RWPE2 (cell line): ENCODE measurements around the gene RFX7.

Experiments used
- ATAC-seq: fragments of 200-7000 bp; cut with Tn5 transposase; 3 replicates; pipeline ENCODE4 v1.9.1; 2021; ENCODE audit warnings: low read depth
- DNase-seq: peaks from one replicate; pipeline ENCODE4 v3.0.0-alpha.2; 2020; ENCODE audit warnings: low spot score
- H3K27ac ChIP-seq: fragments of 450-650 bp; 2 replicates; pipeline ENCODE4 v1.5.1; 2017; ENCODE audit warnings: mild to moderate bottlenecking; ENCODE audit not compliant: poor library complexity, severe bottlenecking
- H3K27me3 ChIP-seq: fragments of 250-450 bp; sonication (Bioruptor Pico); 2 replicates; pipeline ENCODE4 v1.5.1; 2021; ENCODE audit warnings: mild to moderate bottlenecking, moderate library complexity; ENCODE audit not compliant: insufficient read depth, poor library complexity, severe bottlenecking
- H3K36me3 ChIP-seq: fragments of 250-450 bp; sonication (Bioruptor Pico); 2 replicates; pipeline ENCODE4 v1.5.1; 2020; ENCODE audit warnings: low read depth, mild to moderate bottlenecking, moderate library complexity
- H3K4me1 ChIP-seq: fragments of 250-450 bp; sonication (Bioruptor Pico); 2 replicates; pipeline ENCODE4 v1.5.1; 2021; ENCODE audit warnings: mild to moderate bottlenecking, moderate library complexity; ENCODE audit not compliant: insufficient read depth, poor library complexity, severe bottlenecking
- H3K4me3 ChIP-seq: fragments of 250-450 bp; sonication (Bioruptor Pico); 2 replicates; pipeline ENCODE4 v1.5.1; 2021; ENCODE audit warnings: mild to moderate bottlenecking, moderate library complexity; ENCODE audit not compliant: severe bottlenecking
- H3K9me3 ChIP-seq: fragments of 250-450 bp; sonication (Bioruptor Pico); 2 replicates; pipeline ENCODE4 v1.5.1; 2021; ENCODE audit warnings: mild to moderate bottlenecking, moderate library complexity; ENCODE audit not compliant: severe bottlenecking
- TF ChIP-seq, protein P1 (sequence below): fragments of 450-650 bp; IDR thresholded peaks from one replicate; pipeline ENCODE4 v1.5.1; 2017; ENCODE audit warnings: mild to moderate bottlenecking, moderate library complexity; ENCODE audit not compliant: poor library complexity, severe bottlenecking

The RFX7 gene

DNA sequence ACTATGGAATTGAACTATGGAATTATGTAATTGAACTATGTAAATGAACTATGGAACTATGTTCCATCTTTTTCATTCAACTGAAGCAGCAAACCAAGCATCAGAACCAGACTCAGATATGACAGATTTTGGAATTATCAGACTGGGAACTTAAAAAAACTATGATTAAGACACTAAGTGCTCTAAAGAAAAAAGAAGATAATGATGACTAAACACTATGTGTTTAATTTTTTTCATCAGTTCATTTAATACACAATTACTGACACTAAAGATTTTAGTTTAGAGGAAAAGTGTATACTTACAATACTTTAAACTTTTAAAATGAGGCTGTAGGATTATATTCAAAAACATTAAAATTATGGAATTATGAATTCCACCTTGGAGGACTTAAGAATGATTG is 15.3 kb downstream of the RFX7 start:
- peaks cover 13% of the 10 kb centered on the region for H3K9me3 ChIP-seq
- DNase-seq (no peak), ATAC-seq (no peak)
- TF ChIP-seq, protein P1, sequence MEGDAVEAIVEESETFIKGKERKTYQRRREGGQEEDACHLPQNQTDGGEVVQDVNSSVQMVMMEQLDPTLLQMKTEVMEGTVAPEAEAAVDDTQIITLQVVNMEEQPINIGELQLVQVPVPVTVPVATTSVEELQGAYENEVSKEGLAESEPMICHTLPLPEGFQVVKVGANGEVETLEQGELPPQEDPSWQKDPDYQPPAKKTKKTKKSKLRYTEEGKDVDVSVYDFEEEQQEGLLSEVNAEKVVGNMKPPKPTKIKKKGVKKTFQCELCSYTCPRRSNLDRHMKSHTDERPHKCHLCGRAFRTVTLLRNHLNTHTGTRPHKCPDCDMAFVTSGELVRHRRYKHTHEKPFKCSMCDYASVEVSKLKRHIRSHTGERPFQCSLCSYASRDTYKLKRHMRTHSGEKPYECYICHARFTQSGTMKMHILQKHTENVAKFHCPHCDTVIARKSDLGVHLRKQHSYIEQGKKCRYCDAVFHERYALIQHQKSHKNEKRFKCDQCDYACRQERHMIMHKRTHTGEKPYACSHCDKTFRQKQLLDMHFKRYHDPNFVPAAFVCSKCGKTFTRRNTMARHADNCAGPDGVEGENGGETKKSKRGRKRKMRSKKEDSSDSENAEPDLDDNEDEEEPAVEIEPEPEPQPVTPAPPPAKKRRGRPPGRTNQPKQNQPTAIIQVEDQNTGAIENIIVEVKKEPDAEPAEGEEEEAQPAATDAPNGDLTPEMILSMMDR, result no peak
- H3K4me3 ChIP-seq, result no peak overlapping the region
- H3K27me3 ChIP-seq, result no peaks in the 10 kb centered on the region
- H3K27ac ChIP-seq, result no peak overlapping the region
- H3K36me3 ChIP-seq, result peaks cover 83% of the 10 kb centered on the region
- H3K4me1 ChIP-seq, result no peaks in the 10 kb centered on the region

DNA sequence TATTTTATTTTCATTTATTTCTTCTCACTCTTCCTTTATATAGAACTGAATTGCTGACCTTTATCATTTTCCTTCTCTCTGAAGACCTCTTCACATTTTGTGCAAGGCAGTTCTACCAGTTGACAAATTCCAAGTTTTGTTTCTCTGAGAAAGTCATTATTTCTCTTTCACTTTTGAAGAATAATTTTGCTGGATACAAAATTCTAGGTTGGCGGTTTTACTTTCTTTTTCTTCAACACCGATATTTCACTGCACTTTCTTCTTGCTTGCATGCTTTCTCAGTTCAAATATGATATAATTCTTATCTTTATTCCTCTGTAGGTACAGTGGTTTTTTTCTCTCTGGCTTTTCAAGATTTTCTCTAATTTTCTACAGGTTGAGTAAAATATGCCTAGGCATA is 15.9 kb downstream of the RFX7 start:
- Histone ChIP-seq H3K27ac (no peak overlapping the region), H3K4me1 (no peaks in the 10 kb centered on the region), H3K9me3 (peaks cover 16% of the 10 kb centered on the region), H3K27me3 (no peaks in the 10 kb centered on the region), H3K4me3 (no peak overlapping the region), H3K36me3 (peaks cover 83% of the 10 kb centered on the region)
- ATAC-seq (no peak), DNase-seq (no peak)
- TF ChIP-seq, protein P1, result no peak

DNA sequence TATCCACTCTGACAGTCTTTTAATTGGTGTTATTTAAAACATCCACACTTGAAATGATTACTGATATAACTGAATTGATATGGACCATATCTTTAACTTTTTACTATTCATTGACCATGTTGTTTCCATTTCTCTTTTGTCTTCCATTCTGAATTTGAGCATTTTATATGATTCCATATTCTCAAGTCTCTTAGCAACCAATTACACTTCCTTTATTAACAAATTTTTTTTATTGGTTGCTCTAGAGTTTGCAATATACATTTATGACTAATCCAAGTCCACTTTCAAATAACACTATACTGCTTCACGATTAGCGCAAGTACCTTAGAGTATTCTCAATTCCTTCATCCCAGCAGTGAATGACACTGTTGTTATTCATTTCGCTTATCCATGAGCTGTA is 16.4 kb downstream of the RFX7 start:
- Histone ChIP-seq H3K4me1 (no peaks in the 10 kb centered on the region), H3K27ac (no peak overlapping the region), H3K9me3 (peaks cover 16% of the 10 kb centered on the region), H3K4me3 (no peak overlapping the region), H3K27me3 (no peaks in the 10 kb centered on the region), H3K36me3 (peaks cover 83% of the 10 kb centered on the region)
- DNase-seq, result no peak
- ATAC-seq, result no peak
- TF ChIP-seq, protein P1, result no peak

DNA sequence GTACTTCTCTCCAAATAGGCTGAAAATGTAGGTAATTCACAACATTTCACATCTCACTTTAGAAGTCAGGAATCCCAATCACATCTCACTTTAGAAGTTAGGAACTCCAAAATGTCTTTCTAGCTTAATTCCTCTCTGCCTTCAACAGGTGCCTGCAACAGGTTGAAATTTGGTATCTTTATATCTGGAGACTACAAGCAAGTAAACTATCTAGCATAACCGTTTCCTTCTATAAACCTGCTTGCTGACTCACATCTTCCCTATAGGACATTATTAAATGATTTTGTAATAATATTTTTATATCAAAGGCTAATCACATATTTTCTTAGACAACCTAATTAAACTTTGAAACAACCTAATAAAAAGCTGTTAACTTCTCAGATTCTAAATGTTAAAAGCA is 18.2 kb downstream of the RFX7 start:
- H3K4me1 ChIP-seq, result no peaks in the 10 kb centered on the region
- no peak for ATAC-seq
- H3K36me3 ChIP-seq, result peaks cover 79% of the 10 kb centered on the region
- TF ChIP-seq, protein P1, result no peak
- no peak overlapping the region for H3K27ac ChIP-seq
- H3K27me3 ChIP-seq, result no peaks in the 10 kb centered on the region
- H3K4me3 ChIP-seq, result no peak overlapping the region
- peaks cover 12% of the 10 kb centered on the region for H3K9me3 ChIP-seq
- no peak for DNase-seq

DNA sequence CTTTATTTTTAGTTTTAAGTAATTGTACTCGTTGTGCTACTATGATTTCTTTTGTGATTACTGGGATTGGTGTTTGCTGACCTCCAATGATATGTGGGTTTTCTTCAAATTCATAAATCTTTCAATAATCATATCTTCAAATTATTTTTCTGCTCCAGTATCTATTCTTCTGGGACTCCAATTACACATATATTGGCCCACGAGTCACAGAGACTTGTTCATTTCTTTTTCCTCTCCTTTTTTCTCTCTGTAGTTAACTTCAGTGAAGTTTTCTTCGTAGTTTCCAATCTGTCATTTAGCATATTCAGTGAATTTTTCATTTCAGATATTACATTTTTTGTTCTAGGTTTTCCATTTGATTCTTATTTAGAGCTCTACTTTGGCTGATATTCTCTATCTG is 21.4 kb downstream of the RFX7 start:
- H3K9me3 ChIP-seq, result peaks cover 10% of the 10 kb centered on the region

More for the DNA sequence above, 21.4 kb downstream of the RFX7 start:
- no peak overlapping the region for H3K4me3 ChIP-seq
- H3K4me1 ChIP-seq, result no peaks in the 10 kb centered on the region
- no peaks in the 10 kb centered on the region for H3K27me3 ChIP-seq
- DNase-seq (no peak), ATAC-seq (no peak)
- H3K36me3 ChIP-seq, result peaks cover 55% of the 10 kb centered on the region
- H3K27ac ChIP-seq, result no peak overlapping the region
- TF ChIP-seq, protein P1, result no peak
